HUES6 (cell line): Measurements from ENCODE around the gene PDE11A.

Source experiments
- H3K27ac ChIP-seq: 2 replicates; pipeline ENCODE4 v1.7.0; 2013; ENCODE audit warnings: low read depth, mild to moderate bottlenecking, low read length, inconsistent platforms
- H3K27me3 ChIP-seq: 2 replicates; pipeline ENCODE4 v1.6.1; 2013; ENCODE audit warnings: low read length; ENCODE audit not compliant: control insufficient read depth, insufficient read depth
- H3K36me3 ChIP-seq: 2 replicates; pipeline ENCODE4 v1.6.1; 2013; ENCODE audit warnings: low read length; ENCODE audit not compliant: control insufficient read depth, insufficient read depth
- H3K4me1 ChIP-seq: 2 replicates; pipeline ENCODE4 v1.6.1; 2013; ENCODE audit warnings: low read length; ENCODE audit not compliant: control insufficient read depth, insufficient read depth
- H3K4me3 ChIP-seq: 2 replicates; pipeline ENCODE4 v1.5.1; 2013; ENCODE audit warnings: low read depth, low read length
- H3K9ac ChIP-seq: one replicate; pipeline ENCODE4 v1.6.1; 2013; ENCODE audit warnings: mild to moderate bottlenecking, low read length
- H3K9me3 ChIP-seq: 2 replicates; pipeline ENCODE4 v1.6.1; 2013; ENCODE audit warnings: low read depth, low read length; ENCODE audit not compliant: control insufficient read depth, insufficient read depth

The PDE11A gene

DNA sequence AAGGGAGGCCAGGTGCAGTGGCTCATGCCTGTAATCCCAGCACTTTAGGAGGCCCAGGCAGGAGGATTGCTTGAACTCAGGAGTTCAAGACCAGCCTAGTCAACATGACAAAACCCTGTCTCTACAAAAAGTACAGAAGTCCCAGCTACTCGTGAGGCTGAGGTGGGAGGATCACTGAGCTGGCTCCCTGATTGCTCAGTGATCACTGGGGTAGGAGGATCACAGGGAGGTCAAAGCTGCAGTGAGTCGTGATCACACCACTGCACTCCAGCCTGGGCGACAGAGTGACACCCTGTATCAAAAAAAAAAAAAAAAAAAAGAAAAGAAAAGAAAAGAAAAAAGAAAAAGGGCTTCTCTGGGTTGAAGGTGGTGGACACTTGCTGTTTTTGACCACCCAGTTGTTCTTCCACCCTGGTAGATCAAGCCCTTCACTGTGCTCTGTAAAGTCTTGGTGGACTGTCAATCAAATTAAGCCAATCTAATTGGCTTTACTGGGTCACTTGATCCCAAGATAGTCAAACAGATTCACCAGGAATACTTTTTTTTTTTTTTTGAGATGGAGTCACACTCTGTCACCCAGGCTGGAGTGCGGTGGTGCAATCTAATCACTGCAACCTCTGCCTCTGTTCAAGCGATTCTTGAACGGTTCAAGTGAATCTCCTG is 488.4 kb downstream of the PDE11A start:
- Histone ChIP-seq H3K36me3 (no peaks in the 10 kb centered on the region), H3K4me3 (no peak overlapping the region), H3K9me3 (no peaks in the 10 kb centered on the region), H3K9ac (no peak overlapping the region), H3K4me1 (no peaks in the 10 kb centered on the region), H3K27me3 (no peaks in the 10 kb centered on the region), H3K27ac (no peak overlapping the region)

DNA sequence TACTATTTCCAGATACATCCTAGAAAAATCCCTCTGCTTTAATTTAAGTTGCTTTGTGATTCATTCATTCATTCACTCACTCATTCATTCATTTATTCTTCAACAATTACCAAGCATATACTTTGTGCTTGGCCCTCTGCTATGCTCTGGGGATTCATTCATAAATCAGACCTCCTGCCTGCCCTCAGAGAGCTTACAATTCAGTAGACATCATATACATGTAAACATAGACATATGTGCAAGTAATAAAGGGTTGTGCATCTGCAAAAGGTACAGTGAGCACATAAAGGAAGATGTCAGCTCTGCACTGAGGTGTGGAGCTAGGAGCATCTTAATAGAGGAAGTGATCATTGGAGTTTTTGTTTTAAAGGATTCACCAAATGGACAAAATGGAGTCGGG is 490.6 kb downstream of the PDE11A start:
- no peaks in the 10 kb centered on the region for H3K4me1 ChIP-seq
- H3K4me3 ChIP-seq, result no peak overlapping the region
- no peaks in the 10 kb centered on the region for H3K27me3 ChIP-seq
- no peaks in the 10 kb centered on the region for H3K9me3 ChIP-seq
- H3K27ac ChIP-seq, result no peak overlapping the region
- H3K9ac ChIP-seq, result no peak overlapping the region
- H3K36me3 ChIP-seq, result no peaks in the 10 kb centered on the region

DNA sequence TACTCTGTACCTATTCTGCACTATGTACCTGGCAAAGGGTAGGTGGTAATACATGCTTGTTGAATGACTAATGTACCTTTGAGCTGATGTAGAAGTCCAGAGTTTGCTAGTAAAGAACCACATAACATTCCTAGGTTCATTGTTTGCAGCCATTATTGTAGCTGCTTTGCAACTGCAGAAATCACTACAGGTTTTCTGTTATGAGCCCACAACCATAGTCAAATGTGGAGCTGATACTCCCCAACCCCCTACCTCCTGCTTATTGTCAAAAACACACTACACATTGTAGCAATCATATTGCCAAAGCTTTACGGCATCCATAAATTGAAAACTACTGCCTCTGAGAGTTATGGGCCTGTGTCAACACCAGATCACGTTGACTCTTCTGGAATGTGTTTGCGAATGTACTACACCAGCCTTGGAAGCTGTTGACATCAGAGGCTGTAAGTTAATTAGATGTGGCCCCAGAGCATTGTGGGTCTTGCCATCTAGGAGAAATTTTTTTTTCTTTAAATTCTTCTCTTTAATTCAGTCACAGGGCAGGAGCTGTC is 493.0 kb downstream of the PDE11A start:
- H3K4me3 ChIP-seq, result no peak overlapping the region
- no peaks in the 10 kb centered on the region for H3K4me1 ChIP-seq
- H3K9me3 ChIP-seq, result no peaks in the 10 kb centered on the region
- H3K27ac ChIP-seq, result no peak overlapping the region
- H3K9ac ChIP-seq, result no peak overlapping the region
- no peaks in the 10 kb centered on the region for H3K36me3 ChIP-seq
- H3K27me3 ChIP-seq, result no peaks in the 10 kb centered on the region

DNA sequence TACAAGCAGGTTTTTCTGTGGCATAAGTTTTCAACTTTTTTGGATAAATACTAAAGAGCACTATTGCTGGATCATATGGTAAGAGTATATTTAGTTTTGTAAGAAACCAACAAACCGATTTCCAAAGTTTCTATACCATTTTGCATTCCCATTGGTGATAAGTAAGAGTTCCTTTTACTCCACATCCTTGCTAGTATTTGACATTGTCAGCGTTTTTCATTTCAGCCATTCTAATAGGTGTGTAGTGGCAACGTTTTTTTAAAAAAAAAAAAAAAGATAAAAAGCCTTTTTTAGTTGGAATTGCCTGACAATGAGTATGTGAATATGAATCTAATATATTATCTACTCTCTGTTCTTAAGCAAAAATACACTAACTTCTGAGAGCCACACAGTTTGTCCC is 494.1 kb downstream of the PDE11A start:
- H3K4me3 ChIP-seq, result no peak overlapping the region
- H3K9ac ChIP-seq, result no peak overlapping the region
- H3K9me3 ChIP-seq, result no peaks in the 10 kb centered on the region
- H3K4me1 ChIP-seq, result no peaks in the 10 kb centered on the region
- H3K36me3 ChIP-seq, result no peaks in the 10 kb centered on the region
- H3K27ac ChIP-seq, result no peak overlapping the region
- H3K27me3 ChIP-seq, result no peaks in the 10 kb centered on the region

DNA sequence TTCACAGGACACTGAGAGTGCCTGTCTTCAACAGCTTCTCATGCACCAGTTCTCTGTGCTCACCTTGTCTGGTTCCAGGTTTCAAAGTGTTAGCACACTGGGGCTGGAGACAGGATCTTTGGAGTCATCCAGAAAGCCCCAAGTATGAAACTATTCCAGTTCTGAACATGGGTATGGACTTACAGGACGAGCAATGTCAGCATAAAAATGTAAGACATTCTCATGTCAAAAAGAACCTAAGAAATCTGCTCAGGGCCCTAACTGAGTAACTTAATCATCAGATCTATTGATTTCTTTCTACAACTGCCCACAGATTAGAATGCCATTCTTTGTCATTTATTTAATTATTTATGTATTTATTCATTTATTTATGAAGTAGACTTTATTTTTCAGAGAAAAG is 495.5 kb downstream of the PDE11A start:
- no peaks in the 10 kb centered on the region for H3K4me1 ChIP-seq
- no peak overlapping the region for H3K4me3 ChIP-seq
- H3K36me3 ChIP-seq, result no peaks in the 10 kb centered on the region
- H3K9ac ChIP-seq, result no peak overlapping the region
- H3K9me3 ChIP-seq, result no peaks in the 10 kb centered on the region
- H3K27ac ChIP-seq, result no peak overlapping the region
- no peaks in the 10 kb centered on the region for H3K27me3 ChIP-seq

DNA sequence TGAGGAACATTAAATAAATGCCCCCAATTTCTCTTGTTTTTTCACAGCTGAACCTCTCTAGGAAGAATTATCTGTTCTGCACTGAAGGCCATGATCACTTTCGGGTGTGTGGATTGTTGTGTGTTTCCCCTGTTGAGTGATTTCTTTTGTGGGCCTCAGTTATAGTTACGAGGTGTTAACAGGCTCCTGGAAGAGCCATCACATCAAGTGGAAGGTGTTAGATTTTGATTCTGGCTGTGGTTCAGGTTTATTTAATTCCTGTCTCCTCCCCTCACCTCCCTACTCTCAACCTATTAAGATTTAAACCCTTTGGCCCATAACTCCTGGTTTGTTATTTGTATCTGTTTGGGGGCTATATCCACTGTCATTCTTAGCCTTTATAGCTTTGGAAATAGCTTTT is 497.2 kb downstream of the PDE11A start:
- no peak overlapping the region for H3K9ac ChIP-seq
- no peaks in the 10 kb centered on the region for H3K36me3 ChIP-seq
- no peaks in the 10 kb centered on the region for H3K27me3 ChIP-seq
- H3K27ac ChIP-seq, result no peak overlapping the region
- no peak overlapping the region for H3K4me3 ChIP-seq
- no peaks in the 10 kb centered on the region for H3K4me1 ChIP-seq
- no peaks in the 10 kb centered on the region for H3K9me3 ChIP-seq

DNA sequence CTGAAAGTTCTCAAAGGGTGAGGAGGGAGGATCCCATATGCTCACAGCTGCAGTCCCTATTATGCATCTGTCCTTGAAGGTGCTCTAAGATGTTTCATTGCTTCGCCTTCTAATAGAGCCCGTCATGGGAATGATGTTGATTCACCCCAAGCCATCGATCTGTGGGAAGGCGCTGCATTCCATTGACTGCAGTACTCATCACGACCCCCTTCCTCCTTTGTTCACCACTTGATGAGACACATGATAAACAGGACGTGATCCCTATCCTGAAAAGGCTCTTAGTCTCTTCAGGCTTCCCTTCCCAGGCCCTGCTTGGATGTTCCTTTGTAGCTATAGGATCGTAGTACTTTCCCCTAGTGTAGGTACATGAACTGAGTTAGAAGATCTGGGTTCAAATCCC is 498.2 kb downstream of the PDE11A start:
- Histone ChIP-seq H3K4me3 (no peak overlapping the region), H3K36me3 (no peaks in the 10 kb centered on the region), H3K4me1 (no peaks in the 10 kb centered on the region), H3K27me3 (no peaks in the 10 kb centered on the region), H3K9me3 (no peaks in the 10 kb centered on the region), H3K9ac (no peak overlapping the region), H3K27ac (no peak overlapping the region)
